Measurements from ENCODE around the gene NKTR.
A peak's percentile ranks its signal among the peaks of the same experiment; 100 is the strongest.
"Not testable (repeated sequence)": the region's sequence is repeated elsewhere in the genome, so short reads cannot be mapped to it uniquely, and the experiment has no call there.

NKTR gene

DNA sequence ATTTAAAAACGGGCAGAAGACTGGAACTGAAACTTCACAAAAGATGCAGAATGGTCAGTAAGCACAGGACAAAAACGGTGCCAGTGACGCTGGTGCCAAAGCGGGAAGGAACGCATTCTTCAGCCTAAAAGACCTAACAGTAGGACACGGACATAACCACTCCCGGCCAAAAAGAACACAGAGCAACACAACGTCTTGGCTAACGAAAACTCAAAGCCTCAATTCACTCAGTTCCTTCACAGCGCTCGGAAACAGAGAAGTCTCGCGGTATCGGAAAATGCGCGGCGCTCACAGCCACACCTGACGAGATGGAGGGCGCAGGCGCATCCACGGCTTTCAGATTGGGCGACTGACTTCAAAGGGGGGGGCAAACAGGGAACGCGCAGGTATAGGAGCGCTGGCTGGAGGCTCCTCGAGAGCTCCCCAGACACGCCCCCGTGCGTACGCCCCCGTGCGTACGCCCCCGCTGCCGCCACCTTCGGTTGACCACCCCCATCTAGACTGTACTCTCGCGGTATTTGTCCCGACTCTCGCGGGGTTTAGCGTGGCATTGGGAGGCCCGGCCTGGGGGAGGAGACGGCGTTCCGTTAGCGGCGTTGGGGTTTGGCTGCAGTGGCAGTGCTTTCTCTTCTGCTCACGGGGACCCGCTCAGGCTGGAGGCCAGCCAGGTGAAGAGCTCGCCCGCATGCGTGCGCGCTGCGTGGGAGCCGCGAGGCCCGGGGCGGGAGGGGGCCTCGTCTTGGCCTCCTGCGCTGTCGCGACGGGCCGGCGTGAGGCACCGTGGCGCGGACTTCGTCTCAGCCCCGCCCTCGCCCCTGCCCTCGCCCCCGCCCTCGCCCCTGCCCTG, at the start of gene NKTR:
TSS of gene NKTR (plus strand) at position 576 of the 847 bp plus-strand sequence. CDS start 321 bp downstream, outside the sequence.
- DNase-seq, result peak; percentile 99

DNA sequence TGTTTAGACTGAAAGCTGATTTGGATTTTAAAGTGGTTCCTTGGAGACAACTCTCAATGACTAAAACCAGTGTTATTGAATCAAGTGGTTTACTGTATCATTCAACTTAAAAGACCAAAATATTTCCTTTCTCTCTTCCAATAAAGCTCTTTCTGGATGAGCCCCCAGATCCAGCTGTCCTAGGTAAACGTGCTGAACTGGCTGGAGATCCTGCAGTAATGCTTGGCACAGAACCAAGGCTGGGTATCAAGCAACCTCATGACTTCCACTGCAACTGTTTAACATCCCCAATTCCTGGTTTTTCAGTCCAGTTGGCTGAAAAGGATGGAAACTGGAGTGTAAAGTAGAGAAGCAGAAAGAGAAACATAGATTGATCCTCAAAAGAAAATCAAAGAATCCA, 47.7 kb upstream of the NKTR start:
- DNase-seq, result no peak

DNA sequence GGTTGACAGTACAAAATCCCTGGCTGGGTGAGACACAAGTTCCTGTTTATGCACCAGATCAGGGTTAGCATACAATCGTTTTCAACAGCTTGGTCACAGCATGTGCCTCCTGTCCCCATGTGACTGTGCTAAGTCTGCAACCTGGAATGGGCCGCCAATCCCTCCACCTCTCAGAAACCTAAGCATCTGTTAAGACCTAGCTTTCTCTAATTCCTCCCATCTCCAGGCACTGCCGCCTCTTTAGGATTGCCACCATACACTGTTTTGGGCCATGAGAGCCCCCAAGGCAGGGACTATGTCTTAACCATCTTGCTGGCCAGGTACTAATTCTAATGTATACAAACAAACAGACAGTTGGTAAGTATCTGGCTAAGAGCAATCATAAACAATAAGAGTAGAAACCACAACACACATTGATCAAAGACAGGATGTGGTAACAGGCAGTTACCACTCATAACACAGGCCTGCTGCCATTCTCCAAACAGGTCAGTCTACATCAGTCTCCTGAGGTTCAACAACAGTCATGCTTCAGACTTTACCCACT, 44.3 kb upstream of the NKTR start:
- no peak for DNase-seq

DNA sequence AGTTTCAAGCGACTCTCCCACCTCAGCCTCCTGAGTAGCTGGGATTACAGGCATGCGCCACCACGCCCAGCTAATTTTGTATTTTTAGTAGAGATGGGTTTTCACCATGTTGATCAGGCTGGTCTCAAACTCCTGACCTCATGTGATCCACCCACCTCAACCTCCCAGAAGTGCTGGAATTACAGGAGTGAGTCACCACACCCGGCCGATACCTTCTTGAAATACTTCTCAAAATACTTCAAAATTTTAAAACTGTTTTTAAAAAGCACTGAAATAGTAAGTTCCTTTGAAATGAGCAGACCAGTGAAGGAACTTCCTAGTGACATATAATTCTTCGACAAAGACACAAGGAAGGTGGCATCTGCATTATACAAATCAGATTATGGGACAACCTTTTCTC, 43.7 kb upstream of the NKTR start:
- not testable (repeated sequence) for DNase-seq

DNA sequence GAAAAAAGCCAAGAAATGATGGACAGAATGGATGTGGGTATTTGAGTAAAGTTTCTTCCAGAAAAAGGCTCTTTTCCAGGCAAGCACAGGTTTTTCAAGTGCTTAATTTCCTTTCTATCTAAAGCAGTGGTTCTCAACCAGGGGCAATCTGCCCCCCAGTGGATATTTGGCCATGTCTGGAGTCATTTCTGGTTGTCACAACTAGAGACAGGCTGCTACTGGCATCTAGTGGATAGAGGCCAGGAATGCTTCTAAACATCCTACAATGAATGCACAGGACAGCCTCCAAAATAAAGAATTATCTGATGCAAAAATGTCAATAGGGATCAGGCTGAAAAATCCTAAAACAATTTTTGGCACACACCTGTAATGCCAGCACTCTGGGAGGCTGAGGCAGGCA, 42.6 kb upstream of the NKTR start:
- peak in 1 of 2 experiments; percentile 25 for DNase-seq

DNA sequence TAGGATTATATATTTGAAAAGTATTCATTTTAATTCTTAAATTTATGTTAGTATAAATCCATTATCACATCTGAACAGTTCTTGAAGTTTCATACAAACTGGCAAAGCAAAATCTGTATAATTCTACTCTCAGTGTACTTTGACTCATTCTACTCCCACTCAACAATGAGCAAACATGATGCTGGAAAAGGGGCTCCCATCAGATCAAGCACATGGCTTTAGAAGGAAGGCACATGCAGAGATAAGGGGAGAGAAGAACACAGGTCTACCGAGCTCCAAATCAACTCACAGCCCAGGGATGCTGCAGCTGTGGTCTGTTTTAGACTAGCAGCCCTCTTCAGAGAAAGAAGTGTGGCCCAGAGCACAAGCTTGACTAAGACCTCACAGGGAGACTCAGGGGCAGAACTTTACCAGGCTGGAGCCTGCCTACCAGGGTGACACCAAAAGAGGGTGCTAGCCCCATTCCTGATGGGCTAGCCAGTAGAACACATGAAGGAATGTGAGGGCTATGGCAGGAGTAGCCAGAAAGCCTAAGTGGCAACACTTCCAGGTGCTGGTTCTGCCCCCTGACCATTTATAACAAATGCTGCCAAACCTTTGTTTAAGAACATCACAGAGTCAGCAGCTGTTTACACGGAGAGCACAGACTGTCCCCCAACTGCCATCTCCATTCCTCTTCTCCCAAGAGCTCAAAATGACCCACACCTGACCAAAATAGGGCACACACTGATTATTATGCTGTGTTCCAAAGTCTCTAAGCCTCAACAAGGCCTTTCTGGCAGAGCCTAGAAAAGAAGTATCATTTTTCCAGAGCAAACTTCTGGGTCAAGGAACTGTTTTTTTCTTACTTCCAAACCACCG, 38.2 kb upstream of the NKTR start:
- no peak for DNase-seq

DNA sequence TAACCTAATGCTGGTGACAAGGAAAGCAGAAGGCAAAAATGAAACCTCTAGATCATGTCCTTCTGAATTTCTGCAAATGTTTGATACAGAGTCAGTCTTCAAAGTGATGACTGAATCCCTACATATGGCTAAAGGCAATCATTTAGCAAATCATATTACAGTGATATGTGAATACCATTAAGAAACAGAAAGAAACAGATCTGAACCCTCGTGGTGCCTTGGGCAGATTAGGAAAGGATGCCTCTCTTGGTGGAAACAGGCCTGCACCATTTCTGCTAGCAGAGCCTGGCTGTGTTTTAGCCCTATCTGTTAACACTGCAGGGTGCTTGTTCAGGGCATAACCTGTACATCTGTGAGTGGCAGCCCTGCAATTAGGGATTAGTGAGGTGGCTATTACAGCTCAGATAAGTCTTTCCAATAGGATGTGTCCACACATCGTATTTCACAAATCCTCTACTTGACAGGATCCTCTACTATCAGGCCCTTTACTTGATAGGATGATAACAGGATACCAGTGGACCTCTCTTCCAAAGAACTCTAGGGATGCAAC, 30.8 kb upstream of the NKTR start:
- DNase-seq, result no peak

DNA sequence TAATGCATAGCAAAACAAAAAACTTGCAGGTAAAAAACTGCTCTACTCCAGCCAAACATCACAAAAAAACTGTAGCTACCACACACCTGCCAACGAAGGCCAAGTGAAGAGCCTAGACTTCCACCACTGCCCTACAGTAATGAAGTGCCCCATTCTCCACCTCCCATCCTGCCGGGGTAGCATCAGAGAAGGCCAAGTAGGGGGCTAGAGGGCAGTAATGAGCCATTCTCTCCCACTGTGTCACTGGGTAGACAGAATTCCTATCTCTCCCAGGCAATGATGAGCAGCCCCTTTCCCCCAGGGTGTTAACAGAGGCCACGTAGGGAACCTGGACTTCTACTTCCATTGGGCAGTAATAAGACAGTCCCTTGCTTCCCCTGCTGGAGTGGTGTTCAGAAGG, 28.2 kb upstream of the NKTR start:
- peak; percentile 45 to 46 for DNase-seq

DNA sequence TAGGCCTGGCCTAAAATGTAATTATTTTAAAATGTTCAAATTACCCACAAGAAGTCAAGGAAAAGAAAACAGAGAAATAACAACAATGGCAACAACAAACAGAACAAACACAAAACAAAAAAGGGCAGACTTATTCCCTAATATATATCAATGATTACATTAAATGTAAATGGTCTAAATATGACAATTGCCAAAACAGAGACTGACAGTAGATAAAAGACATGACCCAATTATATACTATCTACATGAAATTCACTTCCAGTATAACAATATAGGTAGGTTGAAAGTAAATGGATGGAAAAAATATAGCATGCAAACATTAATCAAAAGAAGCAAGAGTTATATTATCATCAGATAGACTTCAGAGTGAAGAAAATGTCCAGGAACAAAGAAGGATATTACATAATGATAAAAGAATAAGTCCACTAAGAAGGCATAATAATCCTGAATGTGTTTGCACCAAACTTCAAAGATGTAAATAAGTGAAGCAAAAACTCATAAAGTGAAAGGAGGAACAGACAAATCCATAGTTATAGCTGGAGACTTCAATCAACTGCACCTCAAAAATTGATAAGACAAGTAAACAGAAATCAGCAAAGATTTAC, 25.2 kb upstream of the NKTR start:
- no peak for DNase-seq

DNA sequence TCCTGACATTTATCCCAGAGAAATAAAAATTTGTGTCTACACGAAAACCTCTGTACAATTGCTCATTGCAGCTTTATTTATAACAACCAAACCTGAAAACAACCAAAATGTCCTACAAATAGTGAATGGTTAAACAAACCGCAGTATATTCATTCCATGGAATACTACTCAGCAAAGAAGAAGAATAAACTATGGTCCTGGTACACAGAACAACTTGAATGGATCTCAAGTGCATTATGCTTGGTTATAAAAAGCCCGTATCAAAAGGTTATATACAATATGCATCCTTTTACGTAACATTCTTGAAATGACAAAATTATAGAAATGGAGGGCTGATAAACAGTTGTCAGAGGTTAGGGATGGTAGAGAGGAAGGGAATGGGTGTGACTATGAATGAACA, 22.4 kb upstream of the NKTR start:
- no peak for DNase-seq

DNA sequence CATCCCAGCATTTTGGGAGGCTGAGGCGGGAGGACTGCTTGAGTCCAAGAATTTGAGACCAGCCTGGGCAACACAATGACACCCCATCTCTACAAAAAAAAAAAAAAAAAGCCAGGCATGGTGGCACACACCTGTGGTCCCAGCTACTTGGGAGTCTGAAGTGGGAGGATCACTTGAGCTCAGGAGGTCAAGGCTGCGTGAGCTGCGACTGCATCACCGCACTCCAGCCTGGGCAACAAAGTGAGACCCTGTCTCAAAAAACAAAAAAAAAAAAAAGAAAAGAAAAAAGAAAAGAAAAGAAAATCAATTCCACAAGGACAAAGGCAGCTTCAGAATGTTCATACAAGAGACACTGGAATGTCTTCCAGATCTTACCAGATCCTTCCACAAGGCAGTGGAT, 21.1 kb upstream of the NKTR start:
- DNase-seq, result not testable (repeated sequence)

DNA sequence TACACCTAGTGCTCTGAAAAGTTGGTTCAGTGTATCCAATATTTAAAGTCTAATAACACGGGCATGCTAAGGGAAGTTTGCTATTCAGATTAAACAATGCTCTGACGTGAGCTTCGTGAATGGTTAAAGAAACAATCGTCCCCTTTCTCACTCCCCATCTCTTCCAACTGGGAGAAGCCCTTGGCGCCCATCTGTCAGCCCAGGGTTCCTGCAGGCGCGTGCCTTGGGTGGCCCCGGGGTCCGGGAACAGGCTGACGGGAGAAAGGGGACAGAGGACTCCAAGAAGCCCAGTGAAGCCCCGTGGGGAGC, 19.1 kb upstream of the NKTR start:
- no peak for DNase-seq

DNA sequence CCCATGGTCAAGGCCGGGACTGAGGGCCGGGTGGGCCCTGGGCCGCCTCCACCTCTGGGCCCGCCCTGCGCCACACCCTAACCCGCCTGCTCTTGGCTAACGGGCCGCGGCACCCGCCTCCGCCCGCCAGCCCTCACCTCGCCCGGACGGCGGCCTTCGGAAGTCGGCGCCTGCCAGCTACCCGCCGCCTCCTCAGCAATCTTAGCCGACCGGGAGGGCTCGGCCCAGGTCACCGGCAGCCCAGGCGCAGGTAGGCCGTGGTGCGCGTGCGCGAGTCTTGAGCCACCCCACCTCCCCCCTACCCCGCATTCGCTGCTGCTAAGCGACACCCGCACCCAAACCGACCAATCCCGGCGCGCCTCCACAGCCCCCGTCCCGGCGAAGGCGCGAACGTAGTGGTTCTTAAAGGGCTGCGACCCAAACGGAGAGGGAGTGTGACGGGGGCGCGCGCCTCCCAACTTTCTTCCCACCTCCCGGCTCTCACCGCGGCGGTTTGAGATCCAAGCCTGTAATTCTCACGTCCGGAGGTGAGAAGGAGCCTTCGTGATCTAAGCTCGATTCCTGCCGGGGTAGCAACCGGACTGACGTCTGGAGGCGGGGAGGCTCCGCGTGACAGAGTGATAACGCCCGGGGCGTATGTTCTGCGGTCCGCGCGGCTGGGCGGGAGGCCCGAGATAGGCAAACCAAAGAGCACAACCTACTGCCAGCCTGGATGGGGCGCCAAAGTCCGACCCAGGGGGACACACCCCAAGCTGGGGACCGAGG, 18.6 kb upstream of the NKTR start, which contains the start of gene SEC22C:
TSS of gene SEC22C (minus strand) at position 259 of the 765 bp plus-strand sequence. CDS start 12,921 bp downstream, outside the sequence.
- peak; percentile 93 to 94 for DNase-seq

DNA sequence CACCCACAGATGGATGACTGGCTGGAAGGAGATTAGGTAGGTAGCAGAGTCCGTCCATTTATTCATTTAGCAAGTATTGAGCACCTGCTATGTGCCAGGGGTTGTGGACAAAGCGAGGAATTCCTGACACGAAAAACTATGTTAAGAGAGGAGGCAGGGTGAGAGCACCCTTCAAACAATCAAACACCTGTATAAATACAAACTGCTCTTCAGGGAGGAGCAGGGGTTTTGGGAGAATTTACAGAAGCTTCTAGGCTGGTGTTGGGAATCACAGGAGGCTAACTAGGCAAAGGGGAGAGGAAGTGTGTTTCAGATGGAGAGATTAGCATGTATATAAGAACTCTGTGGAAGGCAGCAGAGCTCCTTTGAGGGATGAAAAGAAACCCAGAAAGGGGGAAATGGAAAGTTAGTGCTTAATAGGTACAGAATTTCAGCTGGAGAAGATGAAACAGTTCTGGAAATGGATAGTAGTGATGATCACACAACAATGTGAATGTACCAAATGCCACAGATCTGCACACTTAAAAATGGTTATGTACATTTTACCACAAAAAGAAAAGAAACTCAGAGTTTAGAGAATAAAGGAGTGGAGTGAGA, 17.9 kb upstream of the NKTR start:
- DNase-seq, result peak in 1 of 2 experiments; percentile 54

DNA sequence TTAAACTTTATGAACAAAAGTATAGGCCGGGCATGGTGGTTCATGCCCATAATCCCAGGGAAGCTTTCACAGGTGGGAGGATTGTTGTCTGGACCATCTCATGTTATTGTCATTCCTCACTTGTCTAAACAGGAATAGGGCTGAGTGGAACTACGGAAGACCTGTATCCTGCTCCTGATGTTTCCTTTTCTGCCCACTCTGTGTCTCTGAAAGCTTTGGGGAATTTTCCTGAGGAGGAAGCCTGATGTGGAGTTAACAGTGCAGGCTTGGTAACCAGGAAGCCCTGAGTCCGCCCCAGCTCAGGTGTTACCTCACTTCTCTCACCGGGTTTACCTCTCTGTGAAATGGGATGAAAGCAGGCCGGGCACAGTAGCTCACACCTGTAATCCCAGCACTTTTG, 11.9 kb upstream of the NKTR start:
- DNase-seq, result no peak

DNA sequence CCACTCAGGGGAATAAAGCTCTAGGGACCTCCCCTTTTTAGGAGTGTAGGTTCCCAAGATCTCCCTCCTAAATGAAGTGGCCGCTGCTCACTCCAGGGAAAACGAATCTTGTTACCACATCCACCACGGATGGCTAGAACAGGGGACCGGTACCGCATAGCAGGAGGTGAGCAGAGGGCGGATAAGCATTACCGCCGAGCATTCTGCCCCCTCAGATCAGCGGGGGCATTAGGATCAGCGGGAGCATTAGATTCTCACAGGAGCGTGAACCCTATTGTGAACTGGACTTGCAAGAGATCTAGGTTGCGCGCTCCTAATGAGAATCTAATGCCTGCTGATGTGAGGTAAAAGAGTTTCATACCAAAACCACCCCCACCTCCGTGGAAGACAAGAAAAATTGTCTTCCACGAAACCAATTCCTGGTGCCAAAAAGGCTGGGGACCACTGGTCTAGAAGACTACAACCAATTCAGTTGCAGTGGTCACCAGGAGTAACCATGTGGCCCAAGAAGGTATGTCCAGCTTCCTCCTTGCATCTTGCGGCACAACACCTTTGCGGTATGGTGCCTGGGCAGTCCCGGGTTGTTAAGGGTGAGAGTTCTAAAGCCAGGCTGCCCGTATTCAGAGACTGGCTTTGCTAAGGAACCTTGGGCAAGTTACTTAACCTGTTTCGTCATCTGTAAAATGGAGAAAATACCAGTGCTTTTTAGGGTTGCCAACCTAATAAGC, 10.9 kb upstream of the NKTR start:
- peak in 1 of 2 experiments; percentile 22 for DNase-seq

DNA sequence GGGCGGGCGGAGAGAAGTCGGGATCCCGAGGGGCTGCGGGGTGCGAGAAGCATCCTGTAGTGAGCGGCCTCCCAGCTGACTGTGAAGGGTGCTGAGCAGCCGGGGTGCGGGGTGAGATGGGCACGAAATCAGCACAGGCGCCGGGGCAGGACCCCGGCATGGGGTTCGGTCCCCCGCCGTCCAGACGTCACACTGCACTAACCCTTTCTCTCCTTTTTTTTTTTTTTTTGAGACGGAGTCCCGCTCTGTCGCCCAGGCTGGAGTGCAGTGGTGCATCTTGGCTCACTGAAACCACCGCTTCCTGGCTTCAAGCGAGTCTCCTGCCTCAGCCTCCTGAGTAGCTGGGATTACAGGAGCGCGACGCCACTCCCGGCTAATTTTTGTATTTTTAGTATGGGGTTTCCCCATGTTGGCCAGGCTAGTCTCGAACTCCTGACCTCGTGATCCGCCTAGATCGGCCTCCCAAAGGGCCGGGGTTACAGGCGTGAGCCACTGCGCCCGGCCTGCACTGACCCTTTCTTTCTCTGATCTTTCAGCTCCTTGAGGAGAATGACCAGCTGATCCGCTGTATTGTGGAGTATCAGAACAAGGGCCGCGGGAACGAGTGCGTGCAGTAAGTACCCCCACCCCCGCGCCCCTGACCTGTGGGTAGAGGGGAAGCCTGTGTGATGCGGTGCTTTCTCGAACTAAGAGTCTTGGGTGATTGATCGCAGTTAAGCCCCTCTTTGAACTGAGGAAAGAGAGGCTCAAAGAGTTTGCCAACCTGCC, 9.3 kb upstream of the NKTR start:
- DNase-seq, result no peak

DNA sequence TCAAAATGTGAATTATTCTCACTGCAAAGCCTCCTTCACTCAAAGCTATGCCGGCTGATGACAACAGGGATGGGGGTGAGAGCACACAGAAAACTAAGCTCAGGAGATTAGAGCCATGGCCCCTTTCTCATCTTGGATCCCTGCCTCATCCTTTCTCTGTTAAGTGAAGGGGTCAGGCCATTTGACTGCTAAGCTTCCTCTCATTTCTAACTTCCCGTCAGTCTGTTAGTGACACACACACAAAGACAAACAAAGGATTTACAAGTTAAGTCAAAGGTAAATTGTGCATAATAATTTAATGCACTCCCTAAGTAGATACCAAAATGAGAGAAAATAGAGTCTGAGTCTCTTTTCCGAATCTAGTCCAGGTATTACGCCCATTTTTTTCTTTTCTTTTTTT, 8.7 kb upstream of the NKTR start:
- DNase-seq, result no peak

DNA sequence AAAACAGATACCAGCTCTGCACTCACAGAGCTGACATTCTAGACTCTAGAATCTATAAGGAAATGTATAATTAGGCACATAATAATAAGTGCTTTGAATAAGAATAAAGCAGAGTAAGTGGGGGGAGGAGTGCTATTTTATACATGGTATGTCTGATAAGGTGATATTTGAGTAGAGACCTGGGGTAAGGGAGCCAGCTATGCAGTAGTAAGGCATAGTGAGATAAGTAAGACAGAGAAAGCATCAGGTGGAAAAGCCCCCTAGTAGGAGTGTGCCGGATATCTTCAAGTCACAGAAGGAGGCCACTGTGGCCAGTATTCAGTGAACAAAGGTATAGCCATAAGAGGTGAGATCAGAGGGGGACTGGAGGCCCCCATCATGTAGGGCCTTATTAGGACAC, 6.9 kb upstream of the NKTR start:
- DNase-seq, result no peak

DNA sequence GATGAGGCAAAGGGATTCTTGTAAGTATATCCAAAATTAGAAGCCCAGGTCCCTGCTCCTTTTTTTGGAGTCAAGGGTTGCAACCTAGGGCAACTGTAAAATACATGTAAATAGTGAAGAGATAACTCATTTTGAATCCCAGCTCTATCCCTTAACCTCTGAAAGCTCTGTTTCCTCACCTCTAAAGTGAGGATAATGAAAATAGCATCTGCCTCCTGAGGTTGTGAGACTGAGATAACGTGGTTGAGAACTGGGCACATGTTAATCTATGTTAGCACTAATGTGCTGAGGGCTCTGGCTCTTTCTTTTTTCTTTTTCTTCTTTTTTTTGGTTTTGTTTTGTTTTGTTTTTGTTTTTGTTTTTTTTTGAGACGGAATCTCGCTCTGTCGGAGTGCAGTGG, 4.8 kb upstream of the NKTR start:
- DNase-seq, result no peak

Data from AML-193 (cell line).